Spleen (tissue), 7 donors: ENCODE results near the gene SLC12A9.

Source experiments
- POLR2A ChIP-seq, 3 donors: fragments of 450-650 bp; IDR thresholded peaks; one replicate each; pipeline ENCODE4 v1.5.1; 2017; ENCODE audit warnings: antibody characterized with exemption in 3 of 3, mild to moderate bottlenecking in 1 of 3
- TF ChIP-seq, protein P1 (sequence below), 11 experiments: fragments of 200-600 bp in 7 of 11; fragments of 450-650 bp in 4 of 11; sonication (generic) in 4 of 11; IDR thresholded peaks in 8 of 11; conservative IDR thresholded peaks in 3 of 11; 1 replicate in 7 of 11; 2 replicates in 4 of 11; pipeline versions ENCODE4 v1.4.0 to v1.8.0; 2016 to 2021; ENCODE audit warnings: antibody characterized with exemption in 11 of 11, inconsistent platforms in 4 of 11, mild to moderate bottlenecking in 1 of 11
- donor health status: DM: no; HTN: no; CAD: no; lungs with moderate emphysema.
- donor health status: DM: no; HTN: no; CAD: no.
- donor health status: DM: no; HTN: no; CAD: no.

DNA sequence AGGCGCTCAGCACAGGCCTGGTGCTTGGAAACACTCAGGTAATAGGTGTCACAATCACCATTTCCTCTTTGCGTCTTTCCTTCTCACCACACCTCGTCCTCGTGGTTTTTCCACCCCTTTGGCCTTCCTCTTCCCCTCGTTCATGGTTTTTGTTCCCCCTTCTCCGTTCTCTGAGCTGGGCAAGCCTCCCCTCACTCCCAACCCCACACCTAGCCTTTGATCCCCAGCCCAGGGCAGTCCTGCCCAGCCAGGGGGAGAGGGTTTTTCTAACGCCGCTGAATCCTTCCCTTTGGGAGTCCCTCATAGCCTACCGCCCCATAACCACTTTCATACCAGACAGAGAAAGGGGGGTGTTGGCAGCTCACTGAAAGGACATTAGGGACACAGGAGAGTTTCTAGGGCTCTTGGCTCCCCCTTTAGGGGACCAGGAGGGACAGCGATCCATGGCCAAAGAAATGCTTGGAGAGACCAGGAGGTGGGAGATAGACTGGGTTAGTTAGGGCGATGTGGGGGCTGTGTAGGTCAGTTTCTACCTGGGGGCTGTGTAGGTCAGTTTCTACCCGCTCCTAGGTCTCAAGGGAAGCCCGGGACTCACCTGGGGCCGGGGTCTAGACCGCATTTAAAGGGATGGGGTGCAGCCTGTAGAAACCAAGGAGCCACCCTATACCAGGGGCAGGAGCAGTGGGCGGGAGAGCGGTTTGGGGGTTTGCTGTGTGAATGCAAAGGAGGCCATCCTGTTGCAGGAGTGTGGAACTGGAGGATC, 26.6 kb upstream of the SLC12A9 start:
- TF ChIP-seq, protein P1, sequence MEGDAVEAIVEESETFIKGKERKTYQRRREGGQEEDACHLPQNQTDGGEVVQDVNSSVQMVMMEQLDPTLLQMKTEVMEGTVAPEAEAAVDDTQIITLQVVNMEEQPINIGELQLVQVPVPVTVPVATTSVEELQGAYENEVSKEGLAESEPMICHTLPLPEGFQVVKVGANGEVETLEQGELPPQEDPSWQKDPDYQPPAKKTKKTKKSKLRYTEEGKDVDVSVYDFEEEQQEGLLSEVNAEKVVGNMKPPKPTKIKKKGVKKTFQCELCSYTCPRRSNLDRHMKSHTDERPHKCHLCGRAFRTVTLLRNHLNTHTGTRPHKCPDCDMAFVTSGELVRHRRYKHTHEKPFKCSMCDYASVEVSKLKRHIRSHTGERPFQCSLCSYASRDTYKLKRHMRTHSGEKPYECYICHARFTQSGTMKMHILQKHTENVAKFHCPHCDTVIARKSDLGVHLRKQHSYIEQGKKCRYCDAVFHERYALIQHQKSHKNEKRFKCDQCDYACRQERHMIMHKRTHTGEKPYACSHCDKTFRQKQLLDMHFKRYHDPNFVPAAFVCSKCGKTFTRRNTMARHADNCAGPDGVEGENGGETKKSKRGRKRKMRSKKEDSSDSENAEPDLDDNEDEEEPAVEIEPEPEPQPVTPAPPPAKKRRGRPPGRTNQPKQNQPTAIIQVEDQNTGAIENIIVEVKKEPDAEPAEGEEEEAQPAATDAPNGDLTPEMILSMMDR (IDR thresholded peaks at IDR 0.05 in 8 of 11, conservative IDR thresholded peaks at IDR 0.05 in 3 of 11) = no peak
- no peak for TF ChIP-seq POLR2A (IDR thresholded peaks at IDR 0.05)
